GM12872 (cell line): ENCODE measurements around the gene PCSK2.

Experiments
- CTCF ChIP-seq: IDR thresholded peaks from 3 replicates; pipeline ENCODE4 v1.5.1; 2011; ENCODE audit warnings: low read depth, mild to moderate bottlenecking, low read length, moderate library complexity; ENCODE audit not compliant: insufficient read depth

The PCSK2 gene

GRCh38 chr20:17227219-17227575 is 357 bp downstream of the PCSK2 start:
- TF ChIP-seq CTCF, result no peak

GRCh38 chr20:17227669-17228623 is 1.1 kb downstream of the PCSK2 start:
- TF ChIP-seq CTCF, result no peak

- TF ChIP-seq CTCF, result no peak
These were observed 1.8 kb downstream of the PCSK2 start for GRCh38 chr20:17228624-17229061.

- TF ChIP-seq CTCF, result no peak
These were observed 2.4 kb downstream of the PCSK2 start for GRCh38 chr20:17229256-17229655.

- no peak for TF ChIP-seq CTCF
These were observed 6.8 kb downstream of the PCSK2 start for GRCh38 chr20:17233626-17234025.

GRCh38 chr20:17236766-17237165 is 9.9 kb downstream of the PCSK2 start:
- TF ChIP-seq CTCF, result no peak

GRCh38 chr20:17248224-17248623 is 21.4 kb downstream of the PCSK2 start:
- no peak for TF ChIP-seq CTCF
